ENCODE data around the gene LRRN2.

Gene LRRN2

DNA sequence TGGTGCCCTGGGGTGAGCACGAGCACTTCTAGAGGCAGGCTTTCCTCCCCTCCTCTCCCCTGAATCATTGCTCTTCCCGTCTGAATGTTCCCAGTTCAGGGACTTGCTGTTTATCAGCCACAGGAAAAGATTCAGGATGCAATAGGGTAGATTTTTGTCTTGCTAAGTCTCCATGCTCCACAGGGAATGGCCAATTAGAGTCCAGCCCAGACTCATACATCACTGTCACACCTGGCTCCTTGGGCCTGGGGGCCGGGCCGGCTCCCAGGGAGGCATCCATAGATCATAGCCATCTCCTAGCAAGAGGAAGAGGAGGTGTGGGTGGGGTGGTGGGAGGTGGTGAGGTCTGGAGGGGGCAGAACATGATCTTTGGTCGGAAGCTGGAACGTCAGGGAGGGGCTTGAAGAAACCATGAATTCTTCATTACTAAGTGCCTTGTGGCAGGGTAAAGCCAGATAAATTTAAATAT is 83.4 kb downstream of the LRRN2 start:
- in situ Hi-C loops (cut with HindIII; ENCODE audit: low sequenced_read_pairs), result no loop called here
- DNase-seq (ENCODE audit: low read depth, low spot score), result no peak
- no peak for TF ChIP-seq CTCF (IDR thresholded peaks at IDR 0.05; ENCODE audit: low read depth, low read length)

GRCh38 chr1:204600968-204601367 is 84.6 kb downstream of the LRRN2 start:
- no peak for TF ChIP-seq CTCF (IDR thresholded peaks at IDR 0.05; ENCODE audit: low read depth, low read length)
- in situ Hi-C loops (cut with HindIII; ENCODE audit: low sequenced_read_pairs), result no loop called here
- DNase-seq (ENCODE audit: low read depth, low spot score), result no peak
- no peak overlapping the region for H3K4me3 ChIP-seq (ENCODE audit: low read depth, low read length)

More for the DNA sequence above, 83.4 kb downstream of the LRRN2 start:
- H3K4me3 ChIP-seq (ENCODE audit: low read depth, low read length), result no peak overlapping the region

DNA sequence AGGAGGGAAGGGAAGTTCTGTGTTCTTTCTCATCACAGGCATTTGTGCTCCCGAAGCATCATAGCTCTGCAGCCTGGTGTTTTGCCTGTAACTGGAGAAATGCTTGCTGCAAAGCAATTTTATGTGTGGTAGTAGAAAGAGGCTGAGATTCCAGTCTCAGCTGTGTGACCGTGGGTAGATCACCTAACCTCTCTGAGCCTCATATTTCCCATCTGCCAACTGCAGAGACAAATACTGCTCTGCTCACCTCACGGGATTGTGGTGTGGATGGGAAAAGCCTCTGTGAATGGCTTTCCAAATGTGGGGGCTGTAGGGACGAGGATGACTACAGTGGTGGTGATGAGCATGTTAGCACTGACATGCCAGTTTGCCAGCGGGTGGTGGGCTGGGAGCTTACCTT is 85.3 kb downstream of the LRRN2 start:
- no peak for TF ChIP-seq CTCF (IDR thresholded peaks at IDR 0.05; ENCODE audit: low read depth, low read length)
- in situ Hi-C loops (cut with HindIII; ENCODE audit: low sequenced_read_pairs), result no loop called here
- DNase-seq (ENCODE audit: low read depth, low spot score), result no peak
- no peak overlapping the region for H3K4me3 ChIP-seq (ENCODE audit: low read depth, low read length)

- no peak for DNase-seq (ENCODE audit: low read depth, low spot score)
- in situ Hi-C loops (cut with HindIII; ENCODE audit: low sequenced_read_pairs), result no loop called here
- no peak overlapping the region for H3K4me3 ChIP-seq (ENCODE audit: low read depth, low read length)
- no peak for TF ChIP-seq CTCF (IDR thresholded peaks at IDR 0.05; ENCODE audit: low read depth, low read length)
Measured at GRCh38 chr1:204599596-204599995, 85.9 kb downstream of the LRRN2 start.

DNA sequence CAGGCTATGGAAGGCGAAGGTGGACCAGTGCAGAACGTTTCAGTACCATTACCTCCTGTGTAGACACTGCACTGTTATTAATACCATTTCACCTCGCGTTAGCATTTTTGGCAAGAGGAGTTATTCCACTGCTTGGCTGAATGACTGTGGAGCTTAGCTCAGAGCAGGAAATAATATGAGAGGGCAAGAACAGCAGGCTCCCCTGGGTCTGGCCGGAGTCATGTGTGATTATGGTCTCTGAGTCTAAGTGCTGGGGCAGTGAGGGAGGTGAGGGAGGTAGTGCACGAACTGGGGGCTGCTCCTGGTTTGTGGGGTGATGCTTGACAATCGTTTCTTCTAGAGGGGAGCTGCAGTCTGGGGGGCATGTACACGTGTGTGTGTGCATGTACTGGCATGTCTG is 86.4 kb downstream of the LRRN2 start:
- H3K4me3 ChIP-seq (ENCODE audit: low read depth, low read length), result no peak overlapping the region
- no peak for DNase-seq (ENCODE audit: low read depth, low spot score)
- TF ChIP-seq CTCF (IDR thresholded peaks at IDR 0.05; ENCODE audit: low read depth, low read length), result no peak
- in situ Hi-C loops (cut with HindIII; ENCODE audit: low sequenced_read_pairs), result no loop called here

DNA sequence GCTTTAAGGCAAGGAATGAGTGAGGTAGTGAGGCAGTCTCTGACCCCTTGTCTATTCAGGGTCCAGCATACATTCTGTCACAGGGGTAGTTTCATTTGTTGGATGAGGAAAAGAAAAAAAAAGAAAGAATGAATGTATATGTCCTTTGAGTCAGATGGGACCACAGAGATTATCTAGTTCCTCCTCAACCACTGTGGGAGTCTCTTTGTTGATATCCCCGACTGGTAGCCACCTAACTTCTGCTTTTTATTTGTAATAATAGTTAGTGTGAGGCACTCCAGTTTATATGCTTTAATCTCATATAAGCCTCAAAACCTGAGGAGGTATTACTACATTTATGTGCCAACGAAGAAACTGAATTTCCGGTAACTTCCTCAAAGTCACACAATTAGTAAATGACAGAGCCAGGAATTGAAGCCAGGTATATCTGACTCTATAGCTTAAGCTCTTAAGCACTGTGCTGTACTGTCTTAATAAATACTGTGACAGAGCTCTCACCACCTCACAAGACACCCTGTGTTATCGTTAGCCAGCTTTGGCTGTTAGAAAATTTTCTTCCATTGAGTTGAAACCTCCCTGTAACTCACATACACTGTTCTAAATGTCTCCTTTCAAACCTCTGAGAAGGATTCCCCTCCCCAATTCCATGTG is 87.1 kb downstream of the LRRN2 start:
- no peak for TF ChIP-seq CTCF (IDR thresholded peaks at IDR 0.05; ENCODE audit: low read depth, low read length)
- no peak for DNase-seq (ENCODE audit: low read depth, low spot score)
- in situ Hi-C loops (cut with HindIII; ENCODE audit: low sequenced_read_pairs), result no loop called here
- no peak overlapping the region for H3K4me3 ChIP-seq (ENCODE audit: low read depth, low read length)

All from astrocyte of the spinal cord (primary cell).